ENCODE data around the gene MAP7D3.

- TF ChIP-seq POLR2A (IDR thresholded peaks at IDR 0.05): no peak
- TF ChIP-seq, protein P1, sequence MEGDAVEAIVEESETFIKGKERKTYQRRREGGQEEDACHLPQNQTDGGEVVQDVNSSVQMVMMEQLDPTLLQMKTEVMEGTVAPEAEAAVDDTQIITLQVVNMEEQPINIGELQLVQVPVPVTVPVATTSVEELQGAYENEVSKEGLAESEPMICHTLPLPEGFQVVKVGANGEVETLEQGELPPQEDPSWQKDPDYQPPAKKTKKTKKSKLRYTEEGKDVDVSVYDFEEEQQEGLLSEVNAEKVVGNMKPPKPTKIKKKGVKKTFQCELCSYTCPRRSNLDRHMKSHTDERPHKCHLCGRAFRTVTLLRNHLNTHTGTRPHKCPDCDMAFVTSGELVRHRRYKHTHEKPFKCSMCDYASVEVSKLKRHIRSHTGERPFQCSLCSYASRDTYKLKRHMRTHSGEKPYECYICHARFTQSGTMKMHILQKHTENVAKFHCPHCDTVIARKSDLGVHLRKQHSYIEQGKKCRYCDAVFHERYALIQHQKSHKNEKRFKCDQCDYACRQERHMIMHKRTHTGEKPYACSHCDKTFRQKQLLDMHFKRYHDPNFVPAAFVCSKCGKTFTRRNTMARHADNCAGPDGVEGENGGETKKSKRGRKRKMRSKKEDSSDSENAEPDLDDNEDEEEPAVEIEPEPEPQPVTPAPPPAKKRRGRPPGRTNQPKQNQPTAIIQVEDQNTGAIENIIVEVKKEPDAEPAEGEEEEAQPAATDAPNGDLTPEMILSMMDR (IDR thresholded peaks at IDR 0.05): no peak
- TF ChIP-seq EP300 (IDR thresholded peaks at IDR 0.05): no peak
Measured at GRCh38 chrX:136291824-136292223, 40.6 kb upstream of the MAP7D3 start.

All from sigmoid colon (tissue), 4 donors.